HL-60 (cell line): ENCODE measurements around the gene XYLT1.

ENCODE experiments used
- TF ChIP-seq, protein P1 (sequence below): IDR thresholded peaks from one replicate; pipeline ENCODE4 v1.5.1; 2011; ENCODE audit warnings: low read length, control low read depth, inconsistent platforms; ENCODE audit not compliant: insufficient read depth
- TF ChIP-seq, protein P2 (sequence below): IDR thresholded peaks from 2 replicates; pipeline ENCODE4 v1.6.1; 2012; ENCODE audit warnings: low read depth; ENCODE audit not compliant: insufficient replicate concordance

DNA sequence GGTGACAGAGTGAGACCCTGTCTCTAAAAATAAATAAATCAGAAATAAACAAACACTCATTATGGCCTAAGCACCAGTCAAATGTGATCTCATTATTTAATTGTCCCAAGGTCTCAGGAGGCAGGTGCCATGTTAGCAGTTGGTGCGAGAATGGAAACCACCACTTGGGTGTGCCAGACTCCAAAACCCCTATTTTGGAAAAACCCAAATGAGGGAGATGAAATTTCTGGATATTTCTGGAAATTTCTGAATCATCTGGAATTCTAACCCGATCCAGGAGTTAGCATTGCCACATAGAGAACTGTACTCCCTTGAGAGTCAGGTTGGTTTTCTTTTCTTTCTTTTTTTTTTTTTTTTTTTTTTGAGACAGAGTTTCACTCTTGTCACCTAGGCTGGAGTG is 264.0 kb downstream of the XYLT1 start:
- TF ChIP-seq, protein P1, sequence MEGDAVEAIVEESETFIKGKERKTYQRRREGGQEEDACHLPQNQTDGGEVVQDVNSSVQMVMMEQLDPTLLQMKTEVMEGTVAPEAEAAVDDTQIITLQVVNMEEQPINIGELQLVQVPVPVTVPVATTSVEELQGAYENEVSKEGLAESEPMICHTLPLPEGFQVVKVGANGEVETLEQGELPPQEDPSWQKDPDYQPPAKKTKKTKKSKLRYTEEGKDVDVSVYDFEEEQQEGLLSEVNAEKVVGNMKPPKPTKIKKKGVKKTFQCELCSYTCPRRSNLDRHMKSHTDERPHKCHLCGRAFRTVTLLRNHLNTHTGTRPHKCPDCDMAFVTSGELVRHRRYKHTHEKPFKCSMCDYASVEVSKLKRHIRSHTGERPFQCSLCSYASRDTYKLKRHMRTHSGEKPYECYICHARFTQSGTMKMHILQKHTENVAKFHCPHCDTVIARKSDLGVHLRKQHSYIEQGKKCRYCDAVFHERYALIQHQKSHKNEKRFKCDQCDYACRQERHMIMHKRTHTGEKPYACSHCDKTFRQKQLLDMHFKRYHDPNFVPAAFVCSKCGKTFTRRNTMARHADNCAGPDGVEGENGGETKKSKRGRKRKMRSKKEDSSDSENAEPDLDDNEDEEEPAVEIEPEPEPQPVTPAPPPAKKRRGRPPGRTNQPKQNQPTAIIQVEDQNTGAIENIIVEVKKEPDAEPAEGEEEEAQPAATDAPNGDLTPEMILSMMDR, result no peak
- TF ChIP-seq, protein P2, sequence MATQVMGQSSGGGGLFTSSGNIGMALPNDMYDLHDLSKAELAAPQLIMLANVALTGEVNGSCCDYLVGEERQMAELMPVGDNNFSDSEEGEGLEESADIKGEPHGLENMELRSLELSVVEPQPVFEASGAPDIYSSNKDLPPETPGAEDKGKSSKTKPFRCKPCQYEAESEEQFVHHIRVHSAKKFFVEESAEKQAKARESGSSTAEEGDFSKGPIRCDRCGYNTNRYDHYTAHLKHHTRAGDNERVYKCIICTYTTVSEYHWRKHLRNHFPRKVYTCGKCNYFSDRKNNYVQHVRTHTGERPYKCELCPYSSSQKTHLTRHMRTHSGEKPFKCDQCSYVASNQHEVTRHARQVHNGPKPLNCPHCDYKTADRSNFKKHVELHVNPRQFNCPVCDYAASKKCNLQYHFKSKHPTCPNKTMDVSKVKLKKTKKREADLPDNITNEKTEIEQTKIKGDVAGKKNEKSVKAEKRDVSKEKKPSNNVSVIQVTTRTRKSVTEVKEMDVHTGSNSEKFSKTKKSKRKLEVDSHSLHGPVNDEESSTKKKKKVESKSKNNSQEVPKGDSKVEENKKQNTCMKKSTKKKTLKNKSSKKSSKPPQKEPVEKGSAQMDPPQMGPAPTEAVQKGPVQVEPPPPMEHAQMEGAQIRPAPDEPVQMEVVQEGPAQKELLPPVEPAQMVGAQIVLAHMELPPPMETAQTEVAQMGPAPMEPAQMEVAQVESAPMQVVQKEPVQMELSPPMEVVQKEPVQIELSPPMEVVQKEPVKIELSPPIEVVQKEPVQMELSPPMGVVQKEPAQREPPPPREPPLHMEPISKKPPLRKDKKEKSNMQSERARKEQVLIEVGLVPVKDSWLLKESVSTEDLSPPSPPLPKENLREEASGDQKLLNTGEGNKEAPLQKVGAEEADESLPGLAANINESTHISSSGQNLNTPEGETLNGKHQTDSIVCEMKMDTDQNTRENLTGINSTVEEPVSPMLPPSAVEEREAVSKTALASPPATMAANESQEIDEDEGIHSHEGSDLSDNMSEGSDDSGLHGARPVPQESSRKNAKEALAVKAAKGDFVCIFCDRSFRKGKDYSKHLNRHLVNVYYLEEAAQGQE, result no peak
